ENCODE data around the gene AFAP1L1.

Gene AFAP1L1

GRCh38 chr5:149349382-149349781 lies 77.7 kb downstream of the AFAP1L1 start:
- DNase-seq (ENCODE audit: low spot score) = no peak

- no peak for DNase-seq (ENCODE audit: low spot score)
Measured at GRCh38 chr5:149352169-149352568, 80.5 kb downstream of the AFAP1L1 start.

- no peak for DNase-seq (ENCODE audit: low spot score)
Measured at GRCh38 chr5:149353911-149354310, 82.3 kb downstream of the AFAP1L1 start.

- DNase-seq (ENCODE audit: low spot score) = no peak
Measured at GRCh38 chr5:149355688-149356087, 84.0 kb downstream of the AFAP1L1 start.

- no peak for DNase-seq (ENCODE audit: low spot score)
Measured at GRCh38 chr5:149356391-149356790, 84.7 kb downstream of the AFAP1L1 start.

GRCh38 chr5:149357370-149358293 lies 86.0 kb downstream of the AFAP1L1 start, which contains the start of gene PCYOX1L:
TSS of gene PCYOX1L (plus strand) at chr5:149358046. CDS start at chr5:149358069, 23 bp downstream.
- DNase-seq (ENCODE audit: low spot score) = peak; percentile 95

- DNase-seq (ENCODE audit: low spot score) = peak; percentile 30
Measured at GRCh38 chr5:149358294-149358651, 86.6 kb downstream of the AFAP1L1 start.

- DNase-seq (ENCODE audit: low spot score) = no peak
Measured at GRCh38 chr5:149358868-149359495, 87.3 kb downstream of the AFAP1L1 start.

GRCh38 chr5:149360272-149360671 lies 88.6 kb downstream of the AFAP1L1 start:
- DNase-seq (ENCODE audit: low spot score) = no peak

GRCh38 chr5:149362541-149362940 lies 90.9 kb downstream of the AFAP1L1 start:
- DNase-seq (ENCODE audit: low spot score) = no peak

- no peak for DNase-seq (ENCODE audit: low spot score)
Measured at GRCh38 chr5:149363358-149363757, 91.7 kb downstream of the AFAP1L1 start.

GRCh38 chr5:149363936-149364335 lies 92.3 kb downstream of the AFAP1L1 start:
- no peak for DNase-seq (ENCODE audit: low spot score)

GRCh38 chr5:149364719-149365118 lies 93.1 kb downstream of the AFAP1L1 start:
- DNase-seq (ENCODE audit: low spot score) = no peak

GRCh38 chr5:149365418-149365817 lies 93.8 kb downstream of the AFAP1L1 start:
- DNase-seq (ENCODE audit: low spot score) = no peak

- DNase-seq (ENCODE audit: low spot score) = no peak
Measured at GRCh38 chr5:149366169-149366729, 94.6 kb downstream of the AFAP1L1 start.

GRCh38 chr5:149367249-149367971 lies 95.8 kb downstream of the AFAP1L1 start:
- peak; percentile 58 for DNase-seq (ENCODE audit: low spot score)

- DNase-seq (ENCODE audit: low spot score) = no peak
Measured at GRCh38 chr5:149367972-149368645, 96.5 kb downstream of the AFAP1L1 start.

- DNase-seq (ENCODE audit: low spot score) = no peak
Measured at GRCh38 chr5:149370878-149371277, 99.2 kb downstream of the AFAP1L1 start.

- peak; percentile 69 for DNase-seq (ENCODE audit: low spot score)
Measured at GRCh38 chr5:149371296-149371962, 99.8 kb downstream of the AFAP1L1 start.

GRCh38 chr5:149372076-149372795 lies 100.6 kb downstream of the AFAP1L1 start:
- no peak for DNase-seq (ENCODE audit: low spot score)
